Smooth muscle cell (in vitro differentiated cells): ENCODE data around the gene DOCK2. TPM values are rescaled to one million over a fixed set of nuclear protein-coding genes. Genes with fewer than 3 reads are reported as not detected.

Experiments
- DNase-seq: peaks from one replicate; lab custom pipeline; 2025; ENCODE audit not compliant: unreplicated experiment; lab: John Stamatoyannopoulos, UW
- H2AFZ ChIP-seq: fragments of 200-600 bp; sonication (generic); 2 replicates; pipeline ENCODE4 v1.6.0; 2016; ENCODE audit warnings: antibody characterized with exemption, low read depth, mild to moderate bottlenecking
- H3F3A ChIP-seq: fragments of 200-600 bp; sonication (generic); 2 replicates; pipeline ENCODE4 v1.6.0; 2017; ENCODE audit warnings: antibody characterized with exemption, low read depth
- H3K27ac ChIP-seq: fragments of 200-600 bp; sonication (generic); 2 replicates; pipeline ENCODE4 v1.5.1; 2016; ENCODE audit warnings: low read depth, mild to moderate bottlenecking
- H3K27me3 ChIP-seq: fragments of 200-600 bp; sonication (generic); 2 replicates; pipeline ENCODE4 v1.6.1; 2016; ENCODE audit warnings: low read depth, mild to moderate bottlenecking
- H3K36me3 ChIP-seq: fragments of 200-600 bp; sonication (generic); 2 replicates; pipeline ENCODE4 v1.5.1; 2016; ENCODE audit warnings: low read depth
- H3K4me1 ChIP-seq: fragments of 200-600 bp; sonication (generic); 2 replicates; pipeline ENCODE4 v1.5.1; 2016; ENCODE audit warnings: low read depth
- H3K4me2 ChIP-seq: fragments of 200-600 bp; sonication (generic); 2 replicates; pipeline ENCODE4 v1.6.0; 2016; ENCODE audit warnings: mild to moderate bottlenecking
- H3K4me3 ChIP-seq: fragments of 200-600 bp; sonication (generic); 2 replicates; pipeline ENCODE4 v1.5.1; 2016; ENCODE audit warnings: mild to moderate bottlenecking
- H3K79me2 ChIP-seq: fragments of 200-600 bp; sonication (generic); 2 replicates; pipeline ENCODE4 v1.6.0; 2016; ENCODE audit warnings: low read depth, mild to moderate bottlenecking
- H3K9ac ChIP-seq: fragments of 200-600 bp; sonication (generic); 2 replicates; pipeline ENCODE4 v1.6.0; 2016; ENCODE audit warnings: low read depth
- H3K9me3 ChIP-seq: fragments of 200-600 bp; sonication (generic); replicated peaks from 2 replicates; pipeline ENCODE4 v1.5.1; 2016; ENCODE audit warnings: low read depth
- H4K20me1 ChIP-seq: fragments of 200-600 bp; sonication (generic); 2 replicates; pipeline ENCODE4 v1.6.0; 2016; ENCODE audit warnings: low read depth
- CTCF ChIP-seq: fragments of 200-600 bp; sonication (generic); IDR thresholded peaks from 2 replicates; pipeline ENCODE4 v1.5.1; 2017; ENCODE audit warnings: borderline replicate concordance, mild to moderate bottlenecking, antibody characterized with exemption; ENCODE audit not compliant: insufficient read depth, poor library complexity, severe bottlenecking
- WGBS: methylation state at CpG from one replicate; pipeline ENCODE4 v1.1.7; 2016; ENCODE audit warnings: low lambda C conversion rate; 5-methylcytosine and 5-hydroxymethylcytosine counted together
- polyA plus RNA-seq: library from polyadenylated mRNA; unstranded; fragments of >200 nt; fragmentation: Nextera tagmentation; extraction: Ambion mirVana; gene quantifications from 2 replicates; pipeline ENCODE4 v1.2.1, GENCODE V29; 2016
- total RNA-seq: library from RNA; depleted of rRNA; stranded (reverse); fragments of >200 nt; gene quantifications from 2 replicates; pipeline ENCODE4 v1.2.3, GENCODE V29; 2014

DOCK2 gene
- total and polyA plus RNA-seq, 2 experiments from 2014 or later, result 0.73 to 3.0 TPM

DNA sequence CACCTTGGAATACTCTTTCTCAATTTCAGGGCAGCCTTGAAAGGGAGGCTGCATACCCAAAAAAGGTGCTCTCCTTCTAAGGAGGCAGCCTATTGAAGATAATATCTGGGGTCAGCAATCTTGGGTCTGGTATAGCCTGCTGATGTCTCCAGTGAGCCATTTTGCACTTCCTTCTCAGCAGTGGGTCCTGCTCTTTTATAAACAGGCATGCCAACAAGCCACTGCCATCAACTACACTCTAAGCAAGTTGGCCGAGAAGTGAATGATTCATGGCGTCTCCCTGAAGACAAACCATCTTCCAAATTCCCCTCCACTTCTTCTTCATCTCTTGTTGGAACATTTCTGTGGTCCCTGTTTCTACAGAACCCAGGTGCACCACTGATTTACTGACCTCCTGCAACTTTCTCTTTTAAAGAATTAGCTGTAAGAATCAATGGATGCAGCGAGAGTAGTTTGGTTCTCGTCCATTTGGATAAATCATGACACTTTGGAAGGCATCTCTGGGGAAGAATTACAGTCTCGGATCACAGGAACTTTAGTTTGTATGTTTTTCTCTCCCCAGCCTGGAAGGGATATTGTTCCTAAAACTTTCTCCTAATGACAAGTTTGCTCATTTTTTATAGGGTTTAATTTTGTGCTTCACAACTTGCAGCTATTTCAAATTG, 234.9 kb downstream of the DOCK2 start:
- DNase-seq, result no peak
- no peak overlapping the region for H3K4me3 ChIP-seq
- 92% methylated on average over 5 of the region's 5 CpGs for WGBS

DNA sequence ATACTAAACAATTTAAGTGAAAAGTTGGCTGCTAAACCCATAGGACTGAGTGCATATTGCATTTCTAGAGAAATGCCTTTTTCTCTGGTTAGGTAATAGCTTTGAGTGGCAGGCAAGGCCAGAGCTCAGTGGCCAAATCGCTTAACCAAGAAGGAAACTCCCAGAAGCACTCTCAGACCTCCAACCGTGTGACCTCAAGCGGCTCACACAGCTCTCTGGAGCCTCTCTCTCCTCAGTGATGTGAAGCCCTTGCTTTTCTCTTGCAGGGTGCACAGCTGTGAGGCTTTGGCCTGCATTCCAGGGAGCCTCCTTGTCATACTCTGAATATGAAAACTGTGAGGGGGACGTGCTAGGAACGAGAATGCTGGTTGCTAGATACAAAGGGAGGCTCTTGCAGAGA, 236.6 kb downstream of the DOCK2 start:
- Histone ChIP-seq H3F3A (no peaks in the 10 kb centered on the region), H3K4me2 (no peak overlapping the region), H3K9me3 (no peaks in the 10 kb centered on the region), H3K27me3 (no peaks in the 10 kb centered on the region), H3K9ac (no peak overlapping the region), H2AFZ (no peak overlapping the region), H3K27ac (no peak overlapping the region), H3K4me1 (peaks cover 12% of the 10 kb centered on the region), H3K79me2 (no peaks in the 10 kb centered on the region), H4K20me1 (no peaks in the 10 kb centered on the region), H3K36me3 (no peaks in the 10 kb centered on the region), H3K4me3 (no peak overlapping the region)
- WGBS, result 83% methylated on average over 5 of the region's 5 CpGs
- TF ChIP-seq CTCF, result no peak
- no peak for DNase-seq

More for the DNA sequence above, 234.9 kb downstream of the DOCK2 start:
- no peak for TF ChIP-seq CTCF
- no peaks in the 10 kb centered on the region for H3K27me3 ChIP-seq
- H3K79me2 ChIP-seq, result no peaks in the 10 kb centered on the region
- H3K4me1 ChIP-seq, result peaks cover 12% of the 10 kb centered on the region
- no peaks in the 10 kb centered on the region for H3F3A ChIP-seq
- H3K9ac ChIP-seq, result no peak overlapping the region
- no peaks in the 10 kb centered on the region for H3K9me3 ChIP-seq
- no peak overlapping the region for H3K27ac ChIP-seq
- H2AFZ ChIP-seq, result no peak overlapping the region
- H4K20me1 ChIP-seq, result no peaks in the 10 kb centered on the region
- no peaks in the 10 kb centered on the region for H3K36me3 ChIP-seq
- H3K4me2 ChIP-seq, result no peak overlapping the region

DNA sequence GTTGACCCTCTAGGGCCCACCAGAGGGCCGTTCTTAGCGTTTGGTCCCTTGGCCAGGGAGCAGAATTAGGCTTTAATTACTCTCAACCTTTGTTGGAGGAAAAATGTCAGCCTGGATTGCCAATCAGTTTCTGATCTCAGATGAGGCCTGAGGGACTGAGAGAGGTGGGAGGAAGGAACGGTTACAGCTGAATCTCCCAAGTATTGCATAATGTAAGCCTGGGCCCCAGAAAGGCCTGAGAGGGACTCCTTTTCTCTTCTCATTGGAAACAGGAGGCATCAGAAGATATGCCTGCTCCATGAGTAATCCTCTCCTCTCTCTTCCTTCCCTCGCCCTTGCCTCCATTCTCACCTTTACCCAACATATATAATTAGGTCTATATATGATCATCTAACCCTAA, 237.5 kb downstream of the DOCK2 start:
- H3K4me3 ChIP-seq, result no peak overlapping the region
- H3K9ac ChIP-seq, result no peak overlapping the region
- no peak for TF ChIP-seq CTCF
- H4K20me1 ChIP-seq, result no peaks in the 10 kb centered on the region
- H3K4me1 ChIP-seq, result peaks cover 8% of the 10 kb centered on the region
- no peaks in the 10 kb centered on the region for H3K79me2 ChIP-seq
- 83% methylated on average over 4 of the region's 4 CpGs for WGBS
- no peak overlapping the region for H3K27ac ChIP-seq
- no peaks in the 10 kb centered on the region for H3K9me3 ChIP-seq
- no peak overlapping the region for H2AFZ ChIP-seq
- H3F3A ChIP-seq, result no peaks in the 10 kb centered on the region
- H3K36me3 ChIP-seq, result peaks cover 3% of the 10 kb centered on the region
- no peaks in the 10 kb centered on the region for H3K27me3 ChIP-seq
- H3K4me2 ChIP-seq, result no peak overlapping the region
- no peak for DNase-seq
